Small intestine (tissue), 7 donors: ENCODE results near the gene SYNM. TPM values are rescaled to one million over a fixed set of nuclear protein-coding genes. Genes with fewer than 3 reads are reported as not detected.
"Not testable (repeated sequence)": the region's sequence is repeated elsewhere in the genome, so short reads cannot be mapped to it uniquely, and the experiment has no call there.

Experiments
- DNase-seq, 2 donors: peaks; one replicate each; pipeline versions ENCODE4 v3.0.0 to v3.0.0-alpha.2; 2013
- FAIRE-seq: peaks from 2 replicates; lab custom pipeline; 2012; peaks lifted over from hg19 to GRCh38; lab: Jason Lieb, UNC
- H3K27ac ChIP-seq, 3 donors: one replicate each; pipeline ENCODE4 v1.5.1; 2013; ENCODE audit warnings: low read length in 2 of 3, mild to moderate bottlenecking in 2 of 3, control low read depth in 1 of 3, inconsistent platforms in 1 of 3, low read depth in 1 of 3, moderate library complexity in 1 of 3
- H3K27me3 ChIP-seq, 3 donors: one replicate each; pipeline ENCODE4 v1.6.1; 2013; ENCODE audit warnings: low read length in 3 of 3, inconsistent platforms in 1 of 3; ENCODE audit not compliant: control insufficient read depth in 3 of 3, insufficient read depth in 3 of 3
- H3K36me3 ChIP-seq, 3 donors: one replicate each; pipeline ENCODE4 v1.6.1; 2013; ENCODE audit warnings: low read length in 3 of 3, inconsistent platforms in 1 of 3, low read depth in 1 of 3, mild to moderate bottlenecking in 1 of 3, moderate library complexity in 1 of 3; ENCODE audit not compliant: control insufficient read depth in 3 of 3, insufficient read depth in 2 of 3
- H3K4me1 ChIP-seq, 3 donors: one replicate each; pipeline ENCODE4 v1.6.1; 2013; ENCODE audit warnings: low read length in 2 of 3, inconsistent platforms in 1 of 3, low read depth in 1 of 3, mild to moderate bottlenecking in 1 of 3, moderate library complexity in 1 of 3; ENCODE audit not compliant: control insufficient read depth in 3 of 3, insufficient read depth in 2 of 3
- H3K4me3 ChIP-seq, 3 donors: one replicate each; pipeline ENCODE4 v1.5.1; 2013; ENCODE audit warnings: low read length in 3 of 3, control low read depth in 1 of 3, inconsistent platforms in 1 of 3, low read depth in 1 of 3, mild to moderate bottlenecking in 1 of 3, moderate library complexity in 1 of 3
- H3K9me3 ChIP-seq, 2 donors: one replicate each; pipeline ENCODE4 v1.6.1; 2013; ENCODE audit warnings: low read depth in 1 of 2, low read length in 1 of 2; ENCODE audit not compliant: control insufficient read depth in 2 of 2, insufficient read depth in 1 of 2
- WGBS, 3 donors: extraction: QIAGEN DNeasy Blood & Tissue Kit; methylation state at CpG; one replicate each; pipeline ENCODE4 v1.1.7; 2013; 5-methylcytosine and 5-hydroxymethylcytosine counted together
- polyA plus RNA-seq, 4 donors: library from polyadenylated mRNA; stranded (reverse) in 3 of 4; unstranded in 1 of 4; fragments of 200-250 nt in 3 of 4; fragments of 120-200 nt in 1 of 4; gene quantifications; one replicate each; pipeline versions ENCODE4 v1.2.1 to v1.2.3, GENCODE V29; 2013
- donor health status: healthy with polysubstance abuse.
- donor health status: control.
- donor health status: control.
- donor health status: Bipolar disorder and iron deficiency.
- donor health status: healthy.

The SYNM gene
- polyA plus RNA-seq, 4 donors: 2.9 to 18.1 (median 3.3) TPM

GRCh38 chr15:99105514-99106341 is 848 bp downstream of the SYNM start:
- Histone ChIP-seq H3K36me3 (no peaks in the 10 kb centered on the region), H3K27me3 (peaks cover 0 to 37% (median 0%) of the 10 kb centered on the region in 3 donors), H3K9me3 (no peaks in the 10 kb centered on the region), H3K4me3 (peak overlapping the region; percentile 32 to 58 (median 35)), H3K4me1 (no peaks in the 10 kb centered on the region), H3K27ac (peak overlapping the region in 2 of 3 donors; percentile 42 to 65)
- FAIRE-seq (no peak), DNase-seq (peak; percentile 65 to 79)
- 2% methylated on average over 56 to 116 of the region's 116 CpGs for WGBS, 3 donors

GRCh38 chr15:99106417-99107220 is 1.7 kb downstream of the SYNM start:
- Histone ChIP-seq H3K9me3 (no peaks in the 10 kb centered on the region), H3K4me1 (no peaks in the 10 kb centered on the region), H3K36me3 (no peaks in the 10 kb centered on the region), H3K27me3 (peaks cover 0 to 33% (median 0%) of the 10 kb centered on the region in 3 donors), H3K4me3 (peak overlapping the region in 2 of 3 donors; percentile 35 to 58), H3K27ac (peak overlapping the region in 1 of 3 donors; percentile 38)
- FAIRE-seq (no peak), DNase-seq (peak; percentile 21 to 28)
- 36 to 47% (median 40%) methylated on average over 15 of the region's 15 CpGs for WGBS, 3 donors

GRCh38 chr15:99108993-99109392 is 4.1 kb downstream of the SYNM start:
- DNase-seq (no peak), FAIRE-seq (no peak)
- Histone ChIP-seq H3K9me3 (no peaks in the 10 kb centered on the region), H3K36me3 (no peaks in the 10 kb centered on the region), H3K4me1 (no peaks in the 10 kb centered on the region), H3K27me3 (peaks cover 0 to 18% (median 0%) of the 10 kb centered on the region in 3 donors), H3K27ac (no peak overlapping the region), H3K4me3 (no peak overlapping the region)
- 90 to 96% (median 95%) methylated on average over 5 of the region's 5 CpGs for WGBS, 3 donors

GRCh38 chr15:99109555-99110021 is 4.7 kb downstream of the SYNM start:
- H3K4me1 ChIP-seq: no peaks in the 10 kb centered on the region
- H3K36me3 ChIP-seq: peaks cover 0 to under 1% (median 0%) of the 10 kb centered on the region in 3 donors
- no peaks in the 10 kb centered on the region for H3K9me3 ChIP-seq
- WGBS, 3 donors: 80 to 86% (median 82%) methylated on average over 10 of the region's 10 CpGs
- no peak for FAIRE-seq
- H3K4me3 ChIP-seq: no peak overlapping the region
- DNase-seq: no peak
- peaks cover 0 to 18% (median 0%) of the 10 kb centered on the region in 3 donors for H3K27me3 ChIP-seq
- H3K27ac ChIP-seq: no peak overlapping the region

GRCh38 chr15:99110093-99110492 is 5.2 kb downstream of the SYNM start:
- H3K4me3 ChIP-seq: no peak overlapping the region
- peaks cover 0 to 18% (median 0%) of the 10 kb centered on the region in 3 donors for H3K27me3 ChIP-seq
- H3K9me3 ChIP-seq: no peaks in the 10 kb centered on the region
- no peak for DNase-seq
- no peak for FAIRE-seq
- H3K36me3 ChIP-seq: peaks cover 0 to 6% (median 0%) of the 10 kb centered on the region in 3 donors
- no peaks in the 10 kb centered on the region for H3K4me1 ChIP-seq
- WGBS, 3 donors: 89 to 94% (median 92%) methylated on average over 12 of the region's 12 CpGs
- no peak overlapping the region for H3K27ac ChIP-seq

DNA sequence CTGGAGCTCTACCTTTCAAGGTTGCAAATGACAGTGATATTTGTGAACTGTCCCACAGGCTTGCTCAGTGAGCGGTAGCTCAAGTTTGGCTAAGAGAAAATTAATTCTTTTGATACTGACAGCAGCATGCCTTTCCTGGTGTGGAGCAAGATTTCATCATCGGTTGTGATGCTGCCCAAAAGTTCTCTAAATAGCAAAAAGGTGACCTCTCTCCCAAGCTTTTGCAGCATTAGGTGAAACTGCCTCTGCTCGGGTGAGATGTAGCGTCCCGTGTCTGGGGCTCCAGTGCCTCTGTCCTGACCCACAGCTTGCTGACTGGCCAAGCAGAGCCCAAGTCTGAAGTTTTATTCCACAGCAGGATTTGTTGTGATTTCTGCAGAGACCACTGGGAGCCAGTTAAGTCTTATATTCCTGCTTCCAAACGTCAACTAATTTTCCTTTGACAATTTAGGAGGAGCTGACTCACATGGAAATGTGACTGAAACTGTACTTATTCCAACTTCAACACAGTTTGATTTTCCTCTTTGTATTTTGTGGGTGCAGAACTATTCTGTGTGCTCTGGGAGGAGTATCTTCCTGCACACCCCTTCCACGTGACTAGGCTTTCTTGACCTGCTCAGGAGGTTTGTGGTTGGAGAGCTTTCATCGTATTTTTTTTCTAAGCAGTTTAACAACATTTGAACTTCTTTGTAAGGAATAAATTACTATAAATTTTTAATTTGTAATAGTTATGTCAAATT is 5.9 kb downstream of the SYNM start:
- Histone ChIP-seq H3K4me1 (no peaks in the 10 kb centered on the region), H3K27ac (no peak overlapping the region), H3K9me3 (no peaks in the 10 kb centered on the region), H3K36me3 (peaks cover 0 to 6% (median 0%) of the 10 kb centered on the region in 3 donors), H3K4me3 (no peak overlapping the region), H3K27me3 (peaks cover 0 to 18% (median 0%) of the 10 kb centered on the region in 3 donors)
- no peak for FAIRE-seq
- DNase-seq: no peak
- whole genome bisulfite sequencing, 3 donors: 67 to 80% (median 78%) methylated on average over 8 of the region's 8 CpGs

- not testable (repeated sequence) for FAIRE-seq, H3K27ac ChIP-seq, H3K4me3 ChIP-seq, DNase-seq, H3K4me1 ChIP-seq, H3K36me3 ChIP-seq, H3K9me3 ChIP-seq
- WGBS, 3 donors: 86 to 88% (median 88%) methylated on average over 8 of the region's 8 CpGs
- H3K27me3 ChIP-seq: peaks cover 0 to 10% (median 0%) of the 10 kb centered on the region in 3 donors
Measured at GRCh38 chr15:99111641-99112040, 6.8 kb downstream of the SYNM start.
